HEK293 (cell line): ENCODE data around the gene FXR1.

Experiments
- CTCF ChIP-seq: fragments of 450-650 bp; formaldehyde crosslinking; IDR thresholded peaks from 2 replicates; pipeline ENCODE4 v1.5.1; 2016; ENCODE audit warnings: missing biosample characterization, missing genetic modification characterization
- ZNF138 ChIP-seq: fragments of 450-650 bp; formaldehyde crosslinking; IDR thresholded peaks from 2 replicates; pipeline ENCODE4 v1.5.1; 2016; ENCODE audit warnings: missing biosample characterization, missing genetic modification characterization, borderline replicate concordance

- no peak for TF ChIP-seq CTCF (tag by site-specific recombination)
- no peak for TF ChIP-seq ZNF138 (tag by site-specific recombination)
These were observed 47.2 kb downstream of the FXR1 start for GRCh38 chr3:180959691-180960090.
